ENCODE data around the gene RFC1. TPM values are rescaled to one million over a fixed set of nuclear protein-coding genes. Genes with fewer than 3 reads are reported as not detected.
"Not testable (repeated sequence)": the region's sequence is repeated elsewhere in the genome, so short reads cannot be mapped to it uniquely, and the experiment has no call there.

RFC1 gene
- total and polyA plus RNA-seq, 9 donors = 27.4 to 54.1 (median 42.2) TPM

DNA sequence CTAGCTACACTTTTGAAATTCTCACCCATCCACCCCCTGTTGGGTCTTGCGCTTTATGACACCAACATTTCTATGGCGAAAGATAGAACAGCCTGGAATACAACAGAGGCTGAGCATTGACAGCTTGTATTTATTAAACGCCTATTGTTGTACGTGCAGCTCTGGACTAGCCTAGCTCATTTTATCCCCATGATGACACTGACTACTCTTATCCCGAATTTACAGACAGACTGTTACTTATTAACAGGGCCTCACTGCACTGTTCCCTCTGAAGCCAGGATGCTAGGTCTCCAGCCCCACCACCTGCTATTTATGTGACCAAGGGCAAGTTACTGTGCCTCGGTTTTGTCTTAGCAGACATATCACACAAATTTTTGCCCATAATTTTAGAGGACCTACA is 1.0 kb upstream of the RFC1 start:
- Histone ChIP-seq H3K4me1 (ENCODE audit: insufficient read depth) (peaks cover 1% of the 10 kb centered on the region), H3K4me3 (no peak overlapping the region), H3K9me3 (no peaks in the 10 kb centered on the region), H3K27ac (no peak overlapping the region), H3K27me3 (no peaks in the 10 kb centered on the region), H3K36me3 (no peaks in the 10 kb centered on the region)
- DNase-seq = no peak
- 90 to 91% (median 90%) methylated on average over 6 of the region's 6 CpGs for WGBS, 3 donors
- TF ChIP-seq POLR2A (IDR thresholded peaks at IDR 0.05) (no peak), EP300 (IDR thresholded peaks at IDR 0.05) (no peak)
- TF ChIP-seq, protein P1, sequence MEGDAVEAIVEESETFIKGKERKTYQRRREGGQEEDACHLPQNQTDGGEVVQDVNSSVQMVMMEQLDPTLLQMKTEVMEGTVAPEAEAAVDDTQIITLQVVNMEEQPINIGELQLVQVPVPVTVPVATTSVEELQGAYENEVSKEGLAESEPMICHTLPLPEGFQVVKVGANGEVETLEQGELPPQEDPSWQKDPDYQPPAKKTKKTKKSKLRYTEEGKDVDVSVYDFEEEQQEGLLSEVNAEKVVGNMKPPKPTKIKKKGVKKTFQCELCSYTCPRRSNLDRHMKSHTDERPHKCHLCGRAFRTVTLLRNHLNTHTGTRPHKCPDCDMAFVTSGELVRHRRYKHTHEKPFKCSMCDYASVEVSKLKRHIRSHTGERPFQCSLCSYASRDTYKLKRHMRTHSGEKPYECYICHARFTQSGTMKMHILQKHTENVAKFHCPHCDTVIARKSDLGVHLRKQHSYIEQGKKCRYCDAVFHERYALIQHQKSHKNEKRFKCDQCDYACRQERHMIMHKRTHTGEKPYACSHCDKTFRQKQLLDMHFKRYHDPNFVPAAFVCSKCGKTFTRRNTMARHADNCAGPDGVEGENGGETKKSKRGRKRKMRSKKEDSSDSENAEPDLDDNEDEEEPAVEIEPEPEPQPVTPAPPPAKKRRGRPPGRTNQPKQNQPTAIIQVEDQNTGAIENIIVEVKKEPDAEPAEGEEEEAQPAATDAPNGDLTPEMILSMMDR (IDR thresholded peaks at IDR 0.05) = no peak
- intact Hi-C loops (cut with DNase I) = loop anchor here in 1 of 4 donors (5.0 kb wide), 1 partner anchor 185 kb away; the partner anchor contains the start of gene WDR19

DNA sequence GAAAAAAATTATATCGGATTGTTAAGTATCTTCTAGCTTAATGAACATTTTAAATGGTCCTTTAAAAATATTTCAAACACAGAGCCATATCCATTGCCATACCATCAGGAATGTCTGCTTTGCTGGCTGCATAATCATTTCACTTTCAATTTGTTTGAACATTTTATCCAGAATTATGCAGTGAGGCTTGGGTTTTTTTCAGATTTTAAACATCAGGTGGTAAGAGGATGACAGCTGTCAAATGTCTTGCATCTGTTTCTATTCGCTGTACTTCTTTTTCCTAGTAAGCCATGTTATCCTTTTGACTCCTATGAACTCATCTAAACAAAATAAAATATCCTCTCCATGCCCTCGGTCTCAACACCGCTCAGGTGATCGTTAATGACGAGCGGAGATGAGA is 802 bp downstream of the RFC1 start:
- intact Hi-C loops (cut with DNase I) = loop anchor here in 1 of 4 donors (5.0 kb wide), 1 partner anchor 183 kb away; the partner anchor contains the start of gene WDR19
- Histone ChIP-seq H3K4me1 (ENCODE audit: insufficient read depth) (peaks cover 1% of the 10 kb centered on the region), H3K36me3 (no peaks in the 10 kb centered on the region), H3K27ac (peak overlapping the region; percentile 77 to 81), H3K4me3 (peak overlapping the region; percentile 80), H3K27me3 (no peaks in the 10 kb centered on the region), H3K9me3 (no peaks in the 10 kb centered on the region)
- no peak for TF ChIP-seq POLR2A (IDR thresholded peaks at IDR 0.05)
- TF ChIP-seq, protein P1 (IDR thresholded peaks at IDR 0.05) = no peak
- no peak for TF ChIP-seq EP300 (IDR thresholded peaks at IDR 0.05)
- 2 to 6% (median 4%) methylated on average over 7 of the region's 7 CpGs for WGBS, 3 donors
- DNase-seq = no peak

DNA sequence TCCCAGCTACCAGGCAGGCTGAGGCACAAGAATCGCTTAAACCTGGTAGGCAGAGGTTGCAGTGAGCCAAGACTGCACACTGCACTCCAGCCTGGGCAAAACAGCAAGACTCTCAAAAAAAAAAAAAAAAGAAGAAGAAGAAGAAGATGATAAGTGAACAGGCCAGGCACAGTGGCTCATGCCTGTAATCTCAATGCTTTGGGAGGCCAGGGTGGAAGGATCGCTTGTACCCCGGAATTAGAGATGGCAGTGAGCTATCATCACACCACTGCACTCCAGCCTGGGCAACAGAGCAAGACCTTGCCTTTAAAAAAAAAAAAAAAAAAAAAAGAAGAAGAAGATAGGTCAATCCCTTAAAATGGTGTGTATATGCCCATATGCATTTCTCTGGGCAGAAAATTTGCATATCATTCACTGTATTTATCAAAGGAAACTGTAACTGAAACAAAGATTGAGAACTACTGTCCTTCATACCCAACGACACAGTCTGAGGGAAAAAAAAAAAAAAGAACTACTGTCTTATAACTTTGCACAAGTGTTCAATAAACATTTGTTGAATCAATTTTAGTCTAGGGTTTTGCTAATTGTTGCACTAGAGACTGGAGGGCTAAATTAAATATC is 2.3 kb downstream of the RFC1 start:
- no peak for TF ChIP-seq EP300 (IDR thresholded peaks at IDR 0.05)
- 80 to 93% (median 89%) methylated on average over 4 of the region's 4 CpGs for WGBS, 3 donors
- no peak overlapping the region for H3K4me3 ChIP-seq
- intact Hi-C loops (cut with DNase I) = no loop called here
- peaks cover 1% of the 10 kb centered on the region for H3K4me1 ChIP-seq (ENCODE audit: insufficient read depth)
- no peak overlapping the region for H3K27ac ChIP-seq
- no peaks in the 10 kb centered on the region for H3K27me3 ChIP-seq
- H3K36me3 ChIP-seq = no peaks in the 10 kb centered on the region
- H3K9me3 ChIP-seq = no peaks in the 10 kb centered on the region
- DNase-seq = no peak

DNA sequence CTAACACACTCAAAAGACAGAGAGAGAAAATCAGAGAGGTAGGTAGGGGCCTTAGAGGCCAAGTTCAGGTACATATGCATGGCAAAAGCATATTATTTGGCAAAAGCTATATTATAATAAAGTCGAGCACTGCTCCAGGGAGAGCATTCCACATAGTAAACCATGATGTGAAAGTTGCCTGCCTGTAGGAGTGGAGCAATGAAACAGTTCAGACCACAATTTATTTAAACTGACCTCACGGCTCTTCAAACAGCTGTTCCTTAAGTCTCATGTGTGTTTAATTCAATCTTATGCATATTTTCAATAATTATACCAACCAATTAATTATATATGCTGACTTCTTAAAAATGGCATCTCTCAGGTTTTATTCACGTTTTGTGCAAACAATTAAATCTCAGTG is 3.3 kb downstream of the RFC1 start:
- Histone ChIP-seq H3K9me3 (no peaks in the 10 kb centered on the region), H3K36me3 (no peaks in the 10 kb centered on the region), H3K4me3 (no peak overlapping the region), H3K27ac (no peak overlapping the region), H3K4me1 (ENCODE audit: insufficient read depth) (peaks cover 1% of the 10 kb centered on the region), H3K27me3 (no peaks in the 10 kb centered on the region)
- intact Hi-C loops (cut with DNase I) = no loop called here
- TF ChIP-seq POLR2A (IDR thresholded peaks at IDR 0.05) (no peak), EP300 (IDR thresholded peaks at IDR 0.05) (no peak)
- TF ChIP-seq, protein P1 (IDR thresholded peaks at IDR 0.05) = no peak
- DNase-seq = no peak
- 30 to 46% (median 35%) methylated on average over 3 of the region's 3 CpGs for WGBS, 3 donors

DNA sequence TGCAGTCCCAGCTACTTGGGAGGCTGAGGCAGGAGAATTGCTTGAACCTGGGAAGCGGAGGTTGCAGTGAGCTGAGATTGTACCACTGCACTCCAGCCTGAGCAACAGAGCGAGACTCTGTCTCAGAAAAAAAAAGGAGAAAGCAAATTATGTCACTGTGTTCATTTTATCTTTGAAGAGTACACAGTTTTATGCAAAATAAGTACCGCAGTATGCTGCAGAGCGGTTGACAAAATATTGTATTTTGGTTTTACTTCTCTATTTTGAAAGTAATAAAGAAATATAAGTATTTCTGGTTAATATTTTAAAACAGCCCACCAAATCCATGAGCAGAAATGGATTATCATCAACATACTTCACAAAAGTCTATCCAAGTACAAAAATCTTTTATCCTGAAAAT is 5.6 kb downstream of the RFC1 start:
- H3K36me3 ChIP-seq; H3K4me3 ChIP-seq; intact Hi-C loops (cut with DNase I); H3K27me3 ChIP-seq; H3K27ac ChIP-seq; H3K9me3 ChIP-seq; DNase-seq; H3K4me1 ChIP-seq (ENCODE audit: insufficient read depth): not testable (repeated sequence)
- 94 to 98% (median 97%) methylated on average over 4 of the region's 4 CpGs for WGBS, 3 donors

Measured in ovary (tissue), 9 donors.